Ishikawa (cell line): ENCODE measurements around the gene WDR62.

Experiments
- CEBPB ChIP-seq: IDR thresholded peaks from 2 replicates; pipeline ENCODE4 v1.6.1; 2012
- CREB1 ChIP-seq: IDR thresholded peaks from 2 replicates; pipeline ENCODE4 v1.6.1; 2012; ENCODE audit warnings: low read depth
- EGR1 ChIP-seq: IDR thresholded peaks from 2 replicates; pipeline ENCODE4 v1.6.1; 2012
- EP300 ChIP-seq: IDR thresholded peaks from 2 replicates; pipeline ENCODE4 v1.6.1; 2012; ENCODE audit warnings: borderline replicate concordance
- FOXM1 ChIP-seq: IDR thresholded peaks from 2 replicates; pipeline ENCODE4 v1.6.1; 2012; ENCODE audit warnings: low read depth, borderline replicate concordance
- MAX ChIP-seq: IDR thresholded peaks from 2 replicates; pipeline ENCODE4 v1.6.1; 2012
- NFIC ChIP-seq: IDR thresholded peaks from 2 replicates; pipeline ENCODE4 v1.6.1; 2012
- RAD21 ChIP-seq: IDR thresholded peaks from 2 replicates; pipeline ENCODE4 v1.6.1; 2012; ENCODE audit warnings: low read depth
- REST ChIP-seq: IDR thresholded peaks from 2 replicates; pipeline ENCODE4 v1.6.1; 2012; ENCODE audit warnings: low read depth, mild to moderate bottlenecking
- TAF1 ChIP-seq: IDR thresholded peaks from 2 replicates; pipeline ENCODE4 v1.6.1; 2012; ENCODE audit warnings: low read depth, mild to moderate bottlenecking
- TCF12 ChIP-seq: IDR thresholded peaks from 2 replicates; pipeline ENCODE4 v1.6.1; 2012; ENCODE audit warnings: low read depth
- TEAD4 ChIP-seq: IDR thresholded peaks from 2 replicates; pipeline ENCODE4 v1.6.1; 2012
- USF1 ChIP-seq: IDR thresholded peaks from 2 replicates; pipeline ENCODE4 v1.6.1; 2012
- YY1 ChIP-seq: IDR thresholded peaks from 2 replicates; pipeline ENCODE4 v1.6.1; 2012; ENCODE audit warnings: low read depth
- ZBTB7A ChIP-seq: IDR thresholded peaks from 2 replicates; pipeline ENCODE4 v1.6.1; 2012; ENCODE audit warnings: low read depth

Gene WDR62

GRCh38 chr19:36047835-36048234 is 6.9 kb upstream of the WDR62 start:
- TF ChIP-seq MAX (no peak), TEAD4 (no peak), YY1 (no peak), EGR1 (no peak), EP300 (no peak), TAF1 (no peak), ZBTB7A (no peak), REST (no peak), RAD21 (no peak), NFIC (no peak), USF1 (no peak), CEBPB (no peak), FOXM1 (no peak), TCF12 (no peak), CREB1 (no peak)

- TF ChIP-seq TAF1 (no peak), RAD21 (no peak), REST (no peak), CEBPB (no peak), TCF12 (no peak), CREB1 (no peak), YY1 (no peak), ZBTB7A (no peak), TEAD4 (no peak), EP300 (no peak), EGR1 (no peak), NFIC (no peak), USF1 (no peak), FOXM1 (no peak), MAX (no peak)
Measured at GRCh38 chr19:36049080-36049698, 5.5 kb upstream of the WDR62 start.

- TF ChIP-seq CREB1 (no peak), RAD21 (peak; percentile 6; the same call in 1 of the 2 replicates)
Measured at GRCh38 chr19:36051236-36051635, 3.5 kb upstream of the WDR62 start.

- TF ChIP-seq EGR1, result no peak
- TF ChIP-seq RAD21, result no peak
- TF ChIP-seq MAX, result no peak
- no peak for TF ChIP-seq NFIC
- no peak for TF ChIP-seq ZBTB7A
- TF ChIP-seq CREB1, result no peak
- TF ChIP-seq EP300, result no peak
- TF ChIP-seq FOXM1, result no peak
- TF ChIP-seq USF1, result no peak
- TF ChIP-seq CEBPB, result no peak
- TF ChIP-seq TCF12, result no peak
- TF ChIP-seq TAF1, result no peak
Measured at GRCh38 chr19:36051637-36052036, 3.1 kb upstream of the WDR62 start.

GRCh38 chr19:36054119-36054732 is 471 bp upstream of the WDR62 start, which contains the start of gene THAP8:
Gene THAP8, minus strand, starts transcription at chr19:36054285. Its CDS starts 68 bp downstream, at chr19:36054217.
- TF ChIP-seq TEAD4, result 0 out of 2 replicates have a peak, but pooled peaks have one; percentile 13
- TF ChIP-seq REST, result no peak
- peak; percentile 99 for TF ChIP-seq USF1
- peak; percentile 10; the same call in 1 of the 2 replicates for TF ChIP-seq EP300
- TF ChIP-seq TCF12, result peak; percentile 36
- peak; percentile 58 for TF ChIP-seq CREB1
- no peak for TF ChIP-seq EGR1
- no peak for TF ChIP-seq CEBPB
- TF ChIP-seq YY1, result no peak
- TF ChIP-seq ZBTB7A, result no peak
- peak; percentile 91 for TF ChIP-seq MAX
- no peak for TF ChIP-seq NFIC
- TF ChIP-seq TAF1, result peak; percentile 71
- TF ChIP-seq RAD21, result no peak; the same call in 1 of the 2 replicates
- no peak for TF ChIP-seq FOXM1
